Measurements from ENCODE around the gene ABHD16B. TPM values are rescaled to one million over a fixed set of nuclear protein-coding genes. Genes with fewer than 3 reads are reported as not detected.

Gene ABHD16B
- total and polyA plus RNA-seq, 2 of the 13 experiments (the other 11 are each of a cell fraction or from before 2014, with no cell fraction given): not detected

GRCh38 chr20:63882257-63883200, 21.2 kb downstream of the ABHD16B start:
- H3K4me2 ChIP-seq (ENCODE audit: low read depth, low read length): no peak overlapping the region
- H3K36me3 ChIP-seq (replicated peaks in 1 of 2; ENCODE audit: control insufficient read depth in 1 of 2, insufficient read depth in 2 of 2, low read length in 2 of 2): peaks cover 72 to 79% of the 10 kb centered on the region in 2 experiments
- intact Hi-C loops (cut with micrococcal nuclease; ENCODE audit: unreplicated experiment) (no loop called here), in situ Hi-C loops (cut with HindIII; ENCODE audit: extremely low pct_ligation_motif_present, low pct_unique_long_range_greater_than_20kb) (no loop called here)
- no peak overlapping the region for H3K4me3 ChIP-seq (replicated peaks in 1 of 3; ENCODE audit: insufficient read depth in 1 of 3, low read depth in 2 of 3, low read length in 3 of 3)
- BruUV-seq (replicated peaks): no TSS peak
- H3K9me3 ChIP-seq (ENCODE audit: low read length): no peaks in the 10 kb centered on the region
- no peaks in the 10 kb centered on the region for H3K4me1 ChIP-seq (ENCODE audit: insufficient read depth, low read length)
- ATAC-seq: no peak
- POLR2A ChIA-PET: interaction anchor here (2.3 kb wide), 1 partner anchor 18 kb away, joined by 15 read pairs; the partner anchor contains the start of gene TPD52L2
- DNase-seq (ENCODE audit: low spot score): no peak
- H3K27ac ChIP-seq (ENCODE audit: extremely low read length, insufficient read depth, low read length): no peak overlapping the region
- H3K9ac ChIP-seq (ENCODE audit: insufficient read depth, low read depth, low read length): no peak overlapping the region
- no peak overlapping the region for H2AFZ ChIP-seq (ENCODE audit: low read length)
- H3K79me2 ChIP-seq (ENCODE audit: insufficient read depth, low read length): peaks cover 33% of the 10 kb centered on the region
- no peak for FAIRE-seq
- CTCF ChIA-PET (ENCODE audit: low intra/inter-chr PET ratio, low total read pairs): no interaction called here
- H3K27me3 ChIP-seq (ENCODE audit: control insufficient read depth in 1 of 2, insufficient read depth in 2 of 2, low read length in 2 of 2): no peaks in the 10 kb centered on the region
- peaks cover 47% of the 10 kb centered on the region; the same call in 1 of the 2 replicates for H4K20me1 ChIP-seq (ENCODE audit: insufficient read depth, low read length)
- WGBS (ENCODE audit: low lambda C conversion rate): 96% methylated on average over 27 of the region's 28 CpGs
- TF ChIP-seq ZNF263 (CRISPR knock-in tag; IDR thresholded peaks at IDR 0.05): peak; percentile 18; the same call in 1 of the 2 replicates
- TF ChIP-seq BATF2 (CRISPR knock-in tag; IDR thresholded peaks at IDR 0.05): no peak
- TF ChIP-seq HOXA9 (CRISPR knock-in tag; IDR thresholded peaks at IDR 0.05; ENCODE audit: borderline replicate concordance): no peak
- TF ChIP-seq ZNF792 (CRISPR knock-in tag; IDR thresholded peaks at IDR 0.05): no peak
- no peak for TF ChIP-seq ZNF75D (CRISPR knock-in tag; IDR thresholded peaks at IDR 0.05; ENCODE audit: borderline replicate concordance)
- TF ChIP-seq ZNF431 (CRISPR knock-in tag; IDR thresholded peaks at IDR 0.05; ENCODE audit: borderline replicate concordance, low read depth): no peak
- TF ChIP-seq ZFP91 (CRISPR knock-in tag; IDR thresholded peaks at IDR 0.05; ENCODE audit: borderline replicate concordance): 0 out of 2 replicates have a peak, but pooled peaks have one; percentile 14
- no peak for TF ChIP-seq ZNF34 (CRISPR knock-in tag; IDR thresholded peaks at IDR 0.05; ENCODE audit: borderline replicate concordance)
- peak; percentile 4 for TF ChIP-seq ZNF883 (CRISPR knock-in tag; IDR thresholded peaks at IDR 0.05; ENCODE audit: not compliant biosample characterization)
- TF ChIP-seq THRA (CRISPR knock-in tag; IDR thresholded peaks at IDR 0.05; ENCODE audit: borderline replicate concordance): no peak
- TF ChIP-seq TFDP1 (CRISPR knock-in tag; IDR thresholded peaks at IDR 0.05; ENCODE audit: borderline replicate concordance): no peak
- TF ChIP-seq AGO2 (optimal IDR thresholded peaks at IDR 0.05; ENCODE audit: low read depth, low read length): peak; percentile 75
- no peak for TF ChIP-seq TP53 (CRISPR knock-in tag; conservative IDR thresholded peaks at IDR 0.05)
- peak; percentile 57; the same call in 1 of the 2 replicates for TF ChIP-seq RBFOX2 (IDR thresholded peaks at IDR 0.05; ENCODE audit: low read depth, low read length)
- no peak for TF ChIP-seq TARDBP (CRISPR knock-in tag; IDR thresholded peaks at IDR 0.05)
- no peak for TF ChIP-seq MYPOP (CRISPR knock-in tag; IDR thresholded peaks at IDR 0.05)
- 0 out of 2 replicates have a peak, but pooled peaks have one; percentile 33 for TF ChIP-seq HNRNPL (IDR thresholded peaks at IDR 0.05; ENCODE audit: low read depth, low read length)

All from HepG2 (cell line).